ENCODE measurements around the gene EEF1G. TPM values are rescaled to one million over a fixed set of nuclear protein-coding genes. Genes with fewer than 3 reads are reported as not detected.

EEF1G gene
- total and polyA plus RNA-seq, 7 donors, result 1,344 to 2,108 (median 1,779) TPM

DNA sequence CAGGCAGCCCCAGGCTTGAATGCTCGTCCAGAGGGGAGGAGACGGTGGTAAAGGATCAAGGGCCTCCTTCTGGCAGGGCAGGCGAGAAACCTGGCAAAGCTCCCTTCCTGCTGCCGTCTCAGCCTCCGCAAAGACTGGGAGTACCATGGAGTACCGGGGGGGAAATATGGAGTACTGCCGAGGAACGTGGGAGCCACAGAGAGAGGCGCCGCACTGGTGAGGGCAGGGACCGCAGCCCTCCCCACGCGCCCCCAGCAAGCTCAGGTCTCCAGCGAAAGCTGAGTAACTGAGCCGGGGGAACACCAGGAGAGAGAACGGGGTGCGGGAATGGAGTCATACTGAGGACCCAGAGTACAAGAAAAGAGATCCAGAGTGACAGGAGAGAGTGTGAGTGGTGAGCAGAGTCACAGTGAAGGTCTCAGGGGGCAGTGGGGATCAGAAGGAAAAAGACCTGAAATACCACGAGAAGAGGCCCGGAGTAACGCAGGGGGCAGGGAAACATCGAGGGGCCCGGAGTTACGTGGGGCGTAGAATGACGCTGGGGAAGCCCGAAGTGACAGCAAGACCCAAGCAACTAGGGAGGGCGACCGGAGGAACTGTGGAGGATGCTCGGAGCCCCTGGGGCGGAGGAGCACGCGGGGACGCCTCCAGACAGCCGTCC lies 38.1 kb upstream of the EEF1G start:
- H3K4me3 ChIP-seq, result peak overlapping the region; percentile 53 to 82 (median 62)
- WGBS, 2 donors, result 1% methylated on average over 34 of the region's 34 CpGs
- DNase-seq, result peak; percentile 86
- peak overlapping the region; percentile 88 to 100 (median 96) for H3K27ac ChIP-seq
- H3K36me3 ChIP-seq, result peaks cover 0 to 61% (median 5%) of the 10 kb centered on the region in 4 donors
- TF ChIP-seq EP300 (IDR thresholded peaks at IDR 0.05) (no peak), POLR2AphosphoS5 (IDR thresholded peaks at IDR 0.05) (no peak), POLR2A (IDR thresholded peaks at IDR 0.05) (no peak)
- TF ChIP-seq, protein P1, sequence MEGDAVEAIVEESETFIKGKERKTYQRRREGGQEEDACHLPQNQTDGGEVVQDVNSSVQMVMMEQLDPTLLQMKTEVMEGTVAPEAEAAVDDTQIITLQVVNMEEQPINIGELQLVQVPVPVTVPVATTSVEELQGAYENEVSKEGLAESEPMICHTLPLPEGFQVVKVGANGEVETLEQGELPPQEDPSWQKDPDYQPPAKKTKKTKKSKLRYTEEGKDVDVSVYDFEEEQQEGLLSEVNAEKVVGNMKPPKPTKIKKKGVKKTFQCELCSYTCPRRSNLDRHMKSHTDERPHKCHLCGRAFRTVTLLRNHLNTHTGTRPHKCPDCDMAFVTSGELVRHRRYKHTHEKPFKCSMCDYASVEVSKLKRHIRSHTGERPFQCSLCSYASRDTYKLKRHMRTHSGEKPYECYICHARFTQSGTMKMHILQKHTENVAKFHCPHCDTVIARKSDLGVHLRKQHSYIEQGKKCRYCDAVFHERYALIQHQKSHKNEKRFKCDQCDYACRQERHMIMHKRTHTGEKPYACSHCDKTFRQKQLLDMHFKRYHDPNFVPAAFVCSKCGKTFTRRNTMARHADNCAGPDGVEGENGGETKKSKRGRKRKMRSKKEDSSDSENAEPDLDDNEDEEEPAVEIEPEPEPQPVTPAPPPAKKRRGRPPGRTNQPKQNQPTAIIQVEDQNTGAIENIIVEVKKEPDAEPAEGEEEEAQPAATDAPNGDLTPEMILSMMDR (IDR thresholded peaks at IDR 0.05), result no peak
- intact Hi-C loops (cut with DNase I), result loop anchor here (2.0 to 5.0 kb wide), 3 partner anchors 17 to 95 kb away; partner anchors contain the start of genes BSCL2, C11orf98, CSKMT and GNG3
- peaks cover 0 to 30% (median 24%) of the 10 kb centered on the region in 4 donors for H3K4me1 ChIP-seq
- H3K27me3 ChIP-seq, result no peaks in the 10 kb centered on the region
- H3K9me3 ChIP-seq, result no peaks in the 10 kb centered on the region

GRCh38 chr11:62610814-62611704 lies 37.4 kb upstream of the EEF1G start:
- 75 to 79% methylated on average over 28 of the region's 28 CpGs for WGBS, 2 donors
- no peak for DNase-seq
- peak overlapping the region; percentile 88 to 100 (median 96) for H3K27ac ChIP-seq
- H3K27me3 ChIP-seq, result no peaks in the 10 kb centered on the region
- peaks cover 0 to 61% (median 2%) of the 10 kb centered on the region in 4 donors for H3K36me3 ChIP-seq
- no peak for TF ChIP-seq POLR2A (IDR thresholded peaks at IDR 0.05)
- no peak for TF ChIP-seq EP300 (IDR thresholded peaks at IDR 0.05)
- TF ChIP-seq, protein P1 (IDR thresholded peaks at IDR 0.05), result no peak
- no peaks in the 10 kb centered on the region for H3K9me3 ChIP-seq
- peaks cover 0 to 30% (median 24%) of the 10 kb centered on the region in 4 donors for H3K4me1 ChIP-seq
- H3K4me3 ChIP-seq, result peak overlapping the region; percentile 53 to 82 (median 62)
- intact Hi-C loops (cut with DNase I), result loop anchor here (5.0 kb wide), 2 partner anchors 56 to 96 kb away; partner anchors contain the start of genes BSCL2, C11orf98, CSKMT and GNG3

DNA sequence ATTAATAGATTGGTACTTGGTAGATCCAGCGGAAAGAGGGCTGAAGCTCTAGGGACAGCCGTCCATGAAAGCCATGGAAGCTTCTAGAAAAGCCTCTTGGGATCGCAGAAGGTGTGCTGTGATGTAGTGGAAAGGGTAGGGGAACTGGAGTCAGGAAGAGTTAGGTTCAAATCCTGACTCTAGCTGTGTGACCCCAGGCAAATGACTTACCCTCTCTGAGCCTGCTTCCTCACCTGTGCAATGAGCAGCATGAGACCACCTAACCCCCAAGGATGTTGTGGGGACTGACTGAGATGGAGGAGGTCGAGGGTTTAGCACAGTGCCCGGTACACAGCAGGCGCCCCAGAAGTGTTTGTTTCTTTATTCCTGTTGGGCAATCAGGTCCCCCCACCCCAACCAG lies 36.7 kb upstream of the EEF1G start:
- intact Hi-C loops (cut with DNase I), result loop anchor here (5.0 kb wide), 2 partner anchors 57 to 97 kb away; partner anchors contain the start of genes BSCL2, C11orf98, CSKMT and GNG3
- H3K27me3 ChIP-seq, result no peaks in the 10 kb centered on the region
- H3K27ac ChIP-seq, result no peak overlapping the region
- no peak overlapping the region for H3K4me3 ChIP-seq
- WGBS, 2 donors, result 90 to 94% methylated on average over 6 of the region's 6 CpGs
- DNase-seq, result no peak
- H3K9me3 ChIP-seq, result no peaks in the 10 kb centered on the region
- H3K36me3 ChIP-seq, result peaks cover 0 to 62% (median 5%) of the 10 kb centered on the region in 4 donors
- TF ChIP-seq EP300 (IDR thresholded peaks at IDR 0.05), result no peak
- H3K4me1 ChIP-seq, result peaks cover 0 to 30% (median 24%) of the 10 kb centered on the region in 4 donors

GRCh38 chr11:62608776-62609175 lies 35.1 kb upstream of the EEF1G start:
- Histone ChIP-seq H3K4me1 (peaks cover 0 to 30% (median 24%) of the 10 kb centered on the region in 4 donors), H3K36me3 (peaks cover 0 to 67% (median 5%) of the 10 kb centered on the region in 4 donors)
- WGBS, 2 donors, result 93 to 94% methylated on average over 12 of the region's 12 CpGs

More at GRCh38 chr11:62608776-62609175, 35.1 kb upstream of the EEF1G start:
- Histone ChIP-seq H3K4me3 (no peak overlapping the region), H3K27ac (no peak overlapping the region), H3K27me3 (no peaks in the 10 kb centered on the region), H3K9me3 (no peaks in the 10 kb centered on the region)
- TF ChIP-seq EP300 (IDR thresholded peaks at IDR 0.05) (no peak), POLR2AphosphoS5 (IDR thresholded peaks at IDR 0.05) (no peak), POLR2A (IDR thresholded peaks at IDR 0.05) (no peak)
- TF ChIP-seq, protein P1 (IDR thresholded peaks at IDR 0.05), result no peak
- intact Hi-C loops (cut with DNase I), result no loop called here
- no peak for DNase-seq

Data from sigmoid colon (tissue), 7 donors.